NAMALWA (cell line): Measurements from ENCODE around the gene NUDT8.
"Not testable (repeated sequence)": the region's sequence is repeated elsewhere in the genome, so short reads cannot be mapped to it uniquely, and the experiment has no call there.

Source experiments
- DNase-seq: peaks from one replicate; pipeline ENCODE4 v3.0.0-alpha.2; 2015; ENCODE audit warnings: low spot score

The NUDT8 gene

GRCh38 chr11:67641338-67642172 lies 11.8 kb upstream of the NUDT8 start:
- no peak for DNase-seq

- no peak for DNase-seq
These were observed 11.1 kb upstream of the NUDT8 start for GRCh38 chr11:67640758-67641337.

DNA sequence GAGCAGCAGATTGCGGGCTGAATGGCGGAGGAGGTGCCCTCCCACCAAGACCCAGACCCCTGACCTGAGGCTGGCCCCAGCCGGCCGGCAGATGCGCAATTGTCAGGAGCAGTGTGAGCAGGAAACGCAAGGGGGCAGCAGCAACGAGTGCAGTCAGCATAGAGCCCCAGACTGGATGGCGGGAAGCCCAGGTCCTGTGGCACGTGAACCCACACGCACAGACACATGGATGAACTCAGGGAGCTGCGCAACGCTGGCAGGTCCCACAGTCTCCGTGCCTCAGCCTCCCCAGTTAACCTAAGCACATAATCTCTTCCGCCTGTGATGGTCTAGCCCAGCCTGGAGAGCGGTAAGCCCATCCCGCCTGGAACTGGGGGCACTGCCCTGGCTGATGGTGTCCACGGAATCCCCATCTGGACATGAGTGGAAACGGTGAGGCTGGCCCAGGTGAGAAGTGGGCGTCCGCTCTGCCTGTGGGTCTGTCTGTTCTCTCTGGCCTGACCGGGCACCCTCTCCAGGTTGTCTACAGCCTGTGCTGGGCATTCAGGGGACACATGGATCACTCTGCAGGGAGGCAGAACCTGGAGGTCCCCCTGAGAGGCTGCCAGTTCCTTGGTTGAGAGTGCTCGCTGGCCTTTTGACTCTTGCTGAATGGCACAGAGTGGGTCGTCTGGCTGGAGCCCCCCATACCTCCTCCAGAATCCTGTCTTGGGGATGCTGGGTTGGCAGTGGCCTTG lies 10.5 kb upstream of the NUDT8 start:
- DNase-seq = peak; percentile 79

DNA sequence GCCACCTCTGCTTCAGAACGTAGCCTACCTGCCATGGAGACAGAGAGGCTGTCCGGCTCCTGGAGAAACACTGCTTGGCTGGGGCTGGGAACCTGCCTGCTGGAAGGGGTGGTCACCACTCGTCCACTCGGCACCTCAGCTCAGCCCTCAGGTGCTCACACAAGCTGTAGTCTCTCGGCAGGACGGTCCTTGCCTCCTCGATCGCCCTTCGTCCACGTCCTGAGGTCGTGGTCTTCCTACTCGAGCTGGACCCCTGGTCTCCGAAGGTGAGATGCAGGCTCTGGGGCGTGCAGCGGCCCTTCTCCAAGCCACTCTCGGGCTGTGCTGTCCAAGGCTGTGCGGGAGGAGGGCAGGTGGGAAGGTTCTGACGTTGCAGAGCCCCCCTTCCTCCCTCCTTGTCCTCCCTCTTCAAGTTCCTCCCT lies 9.7 kb upstream of the NUDT8 start, which contains the start of gene TBX10:
TBX10 (minus strand) TSS at position 326 of the 422 bp plus-strand sequence; CDS start at position 35, 291 bp downstream.
- no peak for DNase-seq

GRCh38 chr11:67638535-67639437 lies 9.0 kb upstream of the NUDT8 start:
- no peak for DNase-seq

GRCh38 chr11:67637441-67637840 lies 7.7 kb upstream of the NUDT8 start:
- not testable (repeated sequence) for DNase-seq

DNA sequence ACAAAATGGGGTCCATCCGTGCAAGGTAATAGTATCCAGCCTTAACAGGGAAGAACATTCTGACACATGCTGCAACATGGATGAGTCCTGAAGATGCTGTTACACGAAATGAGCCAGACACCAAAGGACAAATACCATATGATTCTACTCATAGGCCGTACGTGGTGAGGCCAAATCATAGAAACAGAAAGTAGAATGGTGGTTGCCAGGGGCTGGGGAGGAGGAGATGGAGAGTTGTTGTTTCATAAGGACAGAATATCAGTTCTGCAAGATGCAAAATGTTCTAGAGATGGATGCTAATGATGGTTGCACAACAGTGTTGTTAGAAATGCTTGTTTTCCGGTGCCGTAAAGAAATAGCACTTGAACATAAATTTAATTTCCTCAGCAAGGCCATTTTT lies 7.2 kb upstream of the NUDT8 start:
- no peak for DNase-seq

DNA sequence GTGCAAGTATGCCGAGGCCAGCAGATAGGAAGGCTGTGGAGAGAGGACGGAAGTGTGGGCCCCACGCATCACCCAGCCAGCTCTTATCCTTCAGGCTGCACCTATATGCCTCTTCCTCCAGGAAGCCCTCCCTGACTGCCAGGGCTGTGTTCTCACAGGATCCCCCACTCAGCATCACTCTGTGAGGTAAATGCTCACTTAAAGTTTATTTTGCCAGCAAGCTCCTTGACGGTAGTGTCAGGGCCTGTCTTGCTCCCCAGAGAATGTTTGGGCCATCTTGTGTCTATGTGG lies 5.4 kb upstream of the NUDT8 start:
- no peak for DNase-seq

DNA sequence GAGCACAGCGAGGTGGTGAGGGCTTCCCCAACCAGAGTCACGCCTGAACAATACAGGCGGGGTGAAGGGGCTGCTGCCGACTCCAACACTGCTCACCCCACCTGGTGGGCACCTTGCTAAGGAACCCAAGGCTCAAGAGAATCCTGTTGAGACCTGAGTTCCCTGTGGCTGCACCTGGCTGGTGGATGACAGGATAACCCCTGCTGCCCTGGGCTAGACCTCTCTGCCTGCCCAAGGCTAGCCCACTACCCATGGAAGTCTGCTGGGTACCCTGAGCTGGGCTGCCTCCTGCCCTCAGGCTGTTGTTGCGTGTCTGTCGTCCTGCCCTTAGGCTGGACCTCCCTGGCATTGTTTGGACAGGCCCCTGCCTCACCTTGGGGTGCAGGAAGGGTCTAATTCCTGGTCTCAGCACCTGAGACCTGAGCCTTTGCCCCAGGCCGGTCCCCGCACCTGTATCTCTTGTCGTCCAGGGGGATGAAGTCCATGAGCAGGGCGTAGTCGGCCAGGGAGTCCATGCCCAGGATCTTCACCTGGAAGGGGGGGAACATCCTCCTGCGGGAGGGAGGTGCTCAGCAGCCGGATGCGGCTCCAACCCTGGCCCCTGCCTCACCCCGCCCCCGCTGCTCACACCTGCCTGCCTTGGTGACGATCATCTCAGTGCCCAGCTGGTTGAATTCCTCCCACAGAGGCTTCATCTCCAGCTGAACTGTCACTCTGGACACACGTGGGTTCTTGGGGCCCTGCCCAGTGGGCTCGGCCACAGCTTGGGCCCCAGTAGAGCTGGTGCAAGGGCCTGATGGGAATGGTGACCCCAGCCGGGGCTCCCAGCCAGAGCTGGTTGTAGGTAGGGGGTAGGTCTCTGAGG lies 4.9 kb upstream of the NUDT8 start:
- no peak for DNase-seq

DNA sequence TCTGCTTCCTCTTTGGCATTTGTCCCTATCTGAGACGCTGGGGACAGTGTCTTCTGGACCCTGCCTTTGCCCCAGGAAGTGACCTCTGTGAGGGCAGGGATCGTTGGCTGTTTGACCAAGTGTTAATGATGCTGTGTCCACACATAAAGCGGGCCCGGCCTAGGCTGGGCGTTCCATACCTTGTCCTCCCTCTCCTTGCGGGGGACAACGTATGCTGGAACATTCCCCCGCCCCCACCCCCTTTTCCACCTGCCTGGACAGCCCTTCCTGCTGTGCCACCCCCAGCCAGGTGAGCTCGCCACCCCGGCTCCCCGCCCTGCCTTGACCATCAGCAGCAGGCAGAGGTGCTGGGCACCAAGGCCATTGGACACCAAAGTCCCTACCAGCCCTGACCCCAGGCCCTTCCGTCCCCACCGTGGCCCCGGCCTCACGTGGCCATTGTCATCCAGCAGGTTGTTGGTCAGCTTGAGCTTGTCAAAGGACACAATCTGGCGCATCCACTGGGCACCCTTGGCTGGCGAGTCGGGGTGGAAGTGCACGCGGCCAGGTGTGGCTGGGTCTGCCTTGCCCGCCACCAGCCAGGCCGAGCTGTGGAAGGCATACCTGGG lies 4.1 kb upstream of the NUDT8 start:
- no peak for DNase-seq

- no peak for DNase-seq
These were observed 3.4 kb upstream of the NUDT8 start for GRCh38 chr11:67632982-67633755.

GRCh38 chr11:67632175-67632981 lies 2.6 kb upstream of the NUDT8 start:
- no peak for DNase-seq

- no peak for DNase-seq
These were observed 2.1 kb upstream of the NUDT8 start for GRCh38 chr11:67631853-67632174.

- DNase-seq = no peak
These were observed 1.7 kb upstream of the NUDT8 start for GRCh38 chr11:67631411-67631810.

GRCh38 chr11:67630943-67631331 lies 1.2 kb upstream of the NUDT8 start:
- no peak for DNase-seq

GRCh38 chr11:67630228-67630942 lies 648 bp upstream of the NUDT8 start:
- DNase-seq = peak; percentile 96

DNA sequence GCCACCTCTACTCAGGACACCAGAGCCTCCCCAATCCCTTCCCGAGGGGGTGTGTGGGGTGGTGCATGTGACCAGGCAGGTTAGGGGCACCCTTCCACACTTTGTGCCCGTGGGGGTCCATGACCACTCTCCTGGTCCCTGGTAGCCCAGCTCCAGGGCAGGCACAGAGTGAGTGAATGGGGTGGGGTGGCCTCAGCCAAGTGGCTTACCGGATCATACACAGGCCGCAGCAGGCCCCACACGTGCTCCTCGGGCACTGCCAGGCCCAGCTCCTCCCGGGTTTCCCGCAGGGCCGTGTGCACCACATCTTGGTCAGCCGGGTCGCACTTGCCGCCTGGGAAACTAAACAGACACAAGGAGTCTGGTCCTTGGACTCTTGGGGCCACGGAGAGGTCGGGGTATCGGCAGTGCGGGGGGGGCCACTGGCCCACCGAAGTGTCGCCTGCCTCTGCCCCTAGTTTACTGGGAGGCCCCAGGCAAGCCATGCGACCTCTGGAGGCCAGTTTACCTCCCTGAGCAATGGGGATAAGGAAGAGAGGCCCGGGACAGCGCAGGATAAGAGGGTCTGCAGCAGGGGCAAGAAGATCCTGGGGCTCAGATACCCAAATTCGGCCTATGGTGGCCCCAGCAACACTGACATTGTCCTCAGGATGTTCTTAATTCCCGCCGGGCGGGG lies 889 bp downstream of the NUDT8 start:
- no peak for DNase-seq
